Astrocyte of the cerebellum (primary cell): ENCODE data around the gene CTNNA3.
"Not testable (repeated sequence)": the region's sequence is repeated elsewhere in the genome, so short reads cannot be mapped to it uniquely, and the experiment has no call there.

Experiments
- DNase-seq: peaks from one replicate; pipeline ENCODE4 v3.0.0-alpha.2; 2011; ENCODE audit warnings: low read depth
- H3K4me3 ChIP-seq: 2 replicates; pipeline ENCODE4 v1.5.1; 2011; ENCODE audit warnings: mild to moderate bottlenecking, low read depth, low read length, moderate library complexity
- CTCF ChIP-seq: IDR thresholded peaks from 2 replicates; pipeline ENCODE4 v1.5.1; 2012; ENCODE audit warnings: low read length, low read depth, moderate library complexity, mild to moderate bottlenecking; ENCODE audit errors: missing control alignments
- in situ Hi-C: cut with HindIII; loops from 2 replicates; pipeline ENCODE4 v1.10.0; 2017; ENCODE audit warnings: low sequenced_read_pairs

CTNNA3 gene

DNA sequence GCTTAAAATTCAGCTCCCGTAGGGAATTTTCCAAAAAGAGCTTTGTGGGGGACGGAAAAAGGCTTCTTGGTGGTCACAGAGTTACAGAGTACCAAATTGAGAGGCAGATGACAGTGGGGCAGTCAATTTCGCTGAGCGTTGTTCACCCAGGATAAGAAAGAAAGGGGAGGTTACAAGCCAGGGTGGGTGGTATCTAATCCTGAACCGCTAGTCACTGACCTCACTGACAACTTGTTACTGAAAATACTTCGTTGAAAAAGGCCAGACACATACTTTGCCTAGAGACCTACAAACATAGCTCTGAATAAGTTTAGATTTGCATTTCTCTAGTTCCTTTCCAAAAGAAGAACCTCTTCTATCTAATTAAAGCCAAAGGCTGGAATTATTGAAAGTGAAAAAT, at the start of gene CTNNA3:
CTNNA3 (minus strand) TSS at position 167 of the 400 bp plus-strand sequence.
- in situ Hi-C loops = no loop called here
- DNase-seq = no peak
- TF ChIP-seq CTCF = no peak

GRCh38 chr10:67735430-67735829, 39.4 kb upstream of the CTNNA3 start:
- in situ Hi-C loops = no loop called here
- TF ChIP-seq CTCF = no peak
- H3K4me3 ChIP-seq = no peak overlapping the region
- DNase-seq = no peak

More for the DNA sequence above, at the start of gene CTNNA3:
- H3K4me3 ChIP-seq = no peak within 1 kb of the TSS

DNA sequence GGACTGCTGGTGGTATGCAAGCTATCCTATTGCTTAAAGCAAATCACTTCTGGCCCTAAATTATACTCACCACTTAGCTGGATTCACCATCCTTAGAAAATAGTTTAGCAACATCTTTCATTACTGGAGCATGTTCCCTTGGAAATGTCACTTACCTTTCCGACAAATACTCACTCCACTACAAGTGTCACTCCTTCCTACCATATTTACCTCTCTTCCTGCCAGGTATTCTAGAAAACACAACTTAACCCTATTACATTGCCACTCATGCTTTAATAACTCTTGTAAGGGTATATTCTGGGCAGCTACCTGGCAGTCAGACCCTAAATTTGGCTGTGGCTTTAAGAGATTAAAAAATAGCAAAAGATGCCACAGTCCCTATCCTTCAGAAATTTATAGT, 37.5 kb upstream of the CTNNA3 start:
- in situ Hi-C loops = no loop called here
- no peak for DNase-seq

DNA sequence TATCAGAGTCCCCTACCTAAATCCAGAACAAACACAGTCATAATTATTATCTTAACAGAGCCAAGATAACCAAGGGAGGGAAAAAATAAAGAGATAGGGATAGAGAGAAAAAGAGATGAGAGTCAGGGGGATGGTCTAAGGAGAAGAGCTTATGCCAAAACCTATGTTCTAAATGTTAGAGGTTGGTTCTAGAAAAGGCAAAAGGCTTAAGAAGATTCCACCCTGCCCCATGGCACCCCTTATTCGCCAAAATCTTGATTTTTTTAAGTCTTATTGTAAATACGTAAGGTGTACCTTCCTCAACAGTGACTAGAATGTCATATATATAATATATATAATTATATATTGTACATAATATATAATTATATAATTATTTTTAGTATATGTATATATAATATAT, 29.6 kb upstream of the CTNNA3 start:
- TF ChIP-seq CTCF = no peak
- DNase-seq = no peak
- in situ Hi-C loops = no loop called here
- H3K4me3 ChIP-seq = no peak overlapping the region

More for the DNA sequence above, 37.5 kb upstream of the CTNNA3 start:
- H3K4me3 ChIP-seq = no peak overlapping the region
- TF ChIP-seq CTCF = no peak

DNA sequence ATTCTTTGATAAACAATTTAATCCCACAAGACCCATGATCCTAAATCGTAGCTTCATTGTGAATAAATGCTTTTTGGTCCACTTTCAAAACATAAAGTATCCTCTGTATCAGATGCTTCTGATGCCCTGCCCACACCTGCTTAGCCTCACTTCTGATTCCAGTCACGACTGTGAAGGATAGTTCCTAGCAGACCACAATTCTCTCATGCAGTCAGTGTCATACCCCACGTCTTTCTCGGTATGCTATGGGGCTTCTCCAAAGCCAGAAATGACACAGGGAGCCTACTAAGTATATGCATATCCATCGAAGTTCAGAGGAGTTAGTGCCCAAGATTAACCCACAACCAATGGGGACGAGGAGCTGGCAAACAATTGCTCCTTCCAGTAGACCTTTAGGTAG, 27.6 kb upstream of the CTNNA3 start:
- H3K4me3 ChIP-seq = no peak overlapping the region
- TF ChIP-seq CTCF = no peak
- in situ Hi-C loops = no loop called here
- no peak for DNase-seq

DNA sequence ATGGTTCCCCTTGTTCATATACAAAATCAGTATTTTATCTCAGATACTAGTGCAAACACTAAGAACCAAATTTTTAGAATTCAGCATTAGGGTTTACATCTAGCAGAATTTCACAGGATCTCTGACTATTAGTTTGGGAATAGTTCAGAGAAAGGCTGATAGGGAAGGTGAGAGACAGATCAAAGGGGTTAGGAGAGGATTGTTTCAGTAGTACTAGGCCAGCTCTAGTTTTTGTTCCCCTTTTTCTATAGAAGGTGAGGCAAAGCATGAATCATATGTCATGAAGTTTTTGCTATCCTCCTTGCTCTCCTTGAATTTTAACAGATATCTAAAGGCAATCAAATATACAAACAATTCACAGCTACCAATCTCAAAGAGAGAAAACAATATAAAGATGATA, 26.1 kb upstream of the CTNNA3 start:
- no peak for TF ChIP-seq CTCF
- in situ Hi-C loops = no loop called here
- DNase-seq = no peak
- no peak overlapping the region for H3K4me3 ChIP-seq

DNA sequence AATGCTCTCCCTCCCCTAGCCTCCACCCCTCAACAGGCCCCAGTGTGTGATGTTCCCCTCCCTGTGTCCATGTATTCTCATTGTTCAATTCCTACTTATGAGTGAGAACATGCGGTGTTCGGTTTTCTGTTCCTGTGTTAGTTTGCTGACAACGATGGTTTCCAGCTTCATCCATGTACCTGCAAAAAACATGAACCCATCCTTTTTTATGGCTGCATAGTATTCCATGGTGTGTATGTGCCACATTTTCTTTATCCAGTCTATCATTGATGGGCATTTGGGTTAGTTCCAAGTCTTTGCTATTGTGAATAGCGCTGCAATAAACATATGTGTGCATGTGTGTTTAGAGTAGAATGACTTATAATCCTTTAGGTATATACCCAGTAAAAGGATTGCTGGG, 20.5 kb upstream of the CTNNA3 start:
- H3K4me3 ChIP-seq, in situ Hi-C loops, DNase-seq: not testable (repeated sequence)
